ENCODE results near the gene ABTB2. TPM values are rescaled to one million over a fixed set of nuclear protein-coding genes. Genes with fewer than 3 reads are reported as not detected.
A peak's percentile ranks its signal among the peaks of the same experiment; 100 is the strongest.

ABTB2 gene
- total and polyA plus RNA-seq, 9 of the 15 experiments (the other 6 are each of a cell fraction or from before 2014, with no cell fraction given) = 0.03 to 0.18 (median 0.12) TPM; not detected in 2

DNA sequence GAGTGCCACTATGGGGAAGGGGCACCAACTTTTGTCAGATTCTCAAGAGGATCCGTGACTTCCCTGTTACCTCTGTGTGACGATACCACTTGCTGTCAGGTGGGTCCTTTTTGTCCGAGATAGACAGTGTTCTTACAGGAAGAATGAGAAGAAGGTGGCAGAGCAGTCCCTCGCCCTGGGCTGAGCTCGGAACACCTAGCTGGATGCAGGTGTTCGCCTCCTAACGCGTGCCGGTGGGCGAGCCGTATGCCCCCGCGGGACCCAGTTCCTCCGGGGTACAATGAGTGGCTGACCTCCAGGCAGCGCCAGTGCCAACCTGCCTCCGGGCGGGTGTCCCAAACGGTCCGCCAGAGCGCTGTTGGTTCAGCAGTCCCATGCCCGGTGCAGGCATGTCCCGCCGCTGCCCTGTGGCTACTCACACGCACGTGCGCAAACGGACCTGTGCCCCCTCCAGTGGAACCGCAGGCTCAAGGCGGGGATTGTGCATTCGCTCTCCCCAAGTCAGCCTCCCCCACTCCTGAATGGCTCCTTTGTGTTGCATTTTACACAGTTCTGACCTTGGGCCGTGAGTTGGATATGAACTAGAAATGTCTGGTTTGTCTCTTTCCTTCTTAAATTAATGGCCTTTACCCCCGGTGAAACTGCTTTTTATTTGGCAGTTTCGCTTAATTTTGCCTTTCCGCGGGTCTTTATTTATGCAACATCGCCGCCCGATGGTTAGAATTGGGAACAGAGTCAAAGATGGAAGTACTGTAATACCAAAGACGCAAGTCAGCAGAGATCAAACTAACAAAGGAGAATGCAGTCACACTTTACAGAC is 1.1 kb upstream of the ABTB2 start (continued):
- TF ChIP-seq ZNF232 (CRISPR knock-in tag; IDR thresholded peaks at IDR 0.05) (no peak), GTF3C2 (IDR thresholded peaks at IDR 0.05; ENCODE audit: borderline replicate concordance, extremely low read depth, insufficient read length) (no peak), IRF1 (CRISPR knock-in tag; IDR thresholded peaks at IDR 0.05; ENCODE audit: borderline replicate concordance) (no peak), CHCHD3 (CRISPR knock-in tag; IDR thresholded peaks at IDR 0.05) (no peak), VEZF1 (CRISPR knock-in tag; IDR thresholded peaks at IDR 0.05) (peak; percentile 42; the same call in 1 of the 2 replicates), JUNB (CRISPR knock-in tag; conservative IDR thresholded peaks at IDR 0.05) (no peak), ZNF668 (CRISPR knock-in tag; IDR thresholded peaks at IDR 0.05) (no peak), RBM14 (IDR thresholded peaks at IDR 0.05; ENCODE audit: borderline replicate concordance, insufficient read depth, low read depth, low read length) (no peak), ZNF134 (CRISPR knock-in tag; conservative IDR thresholded peaks at IDR 0.05) (no peak), PHB (CRISPR knock-in tag; IDR thresholded peaks at IDR 0.05) (no peak), ELF2 (CRISPR knock-in tag; IDR thresholded peaks at IDR 0.05) (no peak), TCF3 (CRISPR knock-in tag; IDR thresholded peaks at IDR 0.05) (no peak)
- TF ChIP-seq, protein P1, sequence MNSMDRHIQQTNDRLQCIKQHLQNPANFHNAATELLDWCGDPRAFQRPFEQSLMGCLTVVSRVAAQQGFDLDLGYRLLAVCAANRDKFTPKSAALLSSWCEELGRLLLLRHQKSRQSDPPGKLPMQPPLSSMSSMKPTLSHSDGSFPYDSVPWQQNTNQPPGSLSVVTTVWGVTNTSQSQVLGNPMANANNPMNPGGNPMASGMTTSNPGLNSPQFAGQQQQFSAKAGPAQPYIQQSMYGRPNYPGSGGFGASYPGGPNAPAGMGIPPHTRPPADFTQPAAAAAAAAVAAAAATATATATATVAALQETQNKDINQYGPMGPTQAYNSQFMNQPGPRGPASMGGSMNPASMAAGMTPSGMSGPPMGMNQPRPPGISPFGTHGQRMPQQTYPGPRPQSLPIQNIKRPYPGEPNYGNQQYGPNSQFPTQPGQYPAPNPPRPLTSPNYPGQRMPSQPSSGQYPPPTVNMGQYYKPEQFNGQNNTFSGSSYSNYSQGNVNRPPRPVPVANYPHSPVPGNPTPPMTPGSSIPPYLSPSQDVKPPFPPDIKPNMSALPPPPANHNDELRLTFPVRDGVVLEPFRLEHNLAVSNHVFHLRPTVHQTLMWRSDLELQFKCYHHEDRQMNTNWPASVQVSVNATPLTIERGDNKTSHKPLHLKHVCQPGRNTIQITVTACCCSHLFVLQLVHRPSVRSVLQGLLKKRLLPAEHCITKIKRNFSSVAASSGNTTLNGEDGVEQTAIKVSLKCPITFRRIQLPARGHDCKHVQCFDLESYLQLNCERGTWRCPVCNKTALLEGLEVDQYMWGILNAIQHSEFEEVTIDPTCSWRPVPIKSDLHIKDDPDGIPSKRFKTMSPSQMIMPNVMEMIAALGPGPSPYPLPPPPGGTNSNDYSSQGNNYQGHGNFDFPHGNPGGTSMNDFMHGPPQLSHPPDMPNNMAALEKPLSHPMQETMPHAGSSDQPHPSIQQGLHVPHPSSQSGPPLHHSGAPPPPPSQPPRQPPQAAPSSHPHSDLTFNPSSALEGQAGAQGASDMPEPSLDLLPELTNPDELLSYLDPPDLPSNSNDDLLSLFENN (IDR thresholded peaks at IDR 0.05; ENCODE audit: low read depth in 2 of 2, low read length in 2 of 2) = no peak
- TF ChIP-seq, protein P2, sequence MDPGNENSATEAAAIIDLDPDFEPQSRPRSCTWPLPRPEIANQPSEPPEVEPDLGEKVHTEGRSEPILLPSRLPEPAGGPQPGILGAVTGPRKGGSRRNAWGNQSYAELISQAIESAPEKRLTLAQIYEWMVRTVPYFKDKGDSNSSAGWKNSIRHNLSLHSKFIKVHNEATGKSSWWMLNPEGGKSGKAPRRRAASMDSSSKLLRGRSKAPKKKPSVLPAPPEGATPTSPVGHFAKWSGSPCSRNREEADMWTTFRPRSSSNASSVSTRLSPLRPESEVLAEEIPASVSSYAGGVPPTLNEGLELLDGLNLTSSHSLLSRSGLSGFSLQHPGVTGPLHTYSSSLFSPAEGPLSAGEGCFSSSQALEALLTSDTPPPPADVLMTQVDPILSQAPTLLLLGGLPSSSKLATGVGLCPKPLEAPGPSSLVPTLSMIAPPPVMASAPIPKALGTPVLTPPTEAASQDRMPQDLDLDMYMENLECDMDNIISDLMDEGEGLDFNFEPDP (CRISPR knock-in tag; IDR thresholded peaks at IDR 0.05) = no peak
- TF ChIP-seq, protein P3, sequence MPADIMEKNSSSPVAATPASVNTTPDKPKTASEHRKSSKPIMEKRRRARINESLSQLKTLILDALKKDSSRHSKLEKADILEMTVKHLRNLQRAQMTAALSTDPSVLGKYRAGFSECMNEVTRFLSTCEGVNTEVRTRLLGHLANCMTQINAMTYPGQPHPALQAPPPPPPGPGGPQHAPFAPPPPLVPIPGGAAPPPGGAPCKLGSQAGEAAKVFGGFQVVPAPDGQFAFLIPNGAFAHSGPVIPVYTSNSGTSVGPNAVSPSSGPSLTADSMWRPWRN (IDR thresholded peaks at IDR 0.05; ENCODE audit: low read depth) = no peak

All from K562 (cell line).